Ovary (tissue), 9 donors: ENCODE measurements around the gene NAGLU. TPM values are rescaled to one million over a fixed set of nuclear protein-coding genes. Genes with fewer than 3 reads are reported as not detected.
A peak's percentile ranks its signal among the peaks of the same experiment; 100 is the strongest.

ENCODE experiments used
- DNase-seq, 5 donors: peaks; one replicate each; pipeline ENCODE4 v3.0.0-alpha.2; 2019 to 2020
- H3K27ac ChIP-seq, 2 donors: fragments of 200-600 bp; one replicate each; pipeline versions ENCODE4 v1.5.1 to v1.8.0; 2019 to 2022
- H3K27me3 ChIP-seq: fragments of 200-600 bp; one replicate; pipeline ENCODE4 v1.8.0; 2022
- H3K36me3 ChIP-seq: fragments of 200-600 bp; sonication (generic); one replicate; pipeline ENCODE4 v1.5.1; 2019
- H3K4me1 ChIP-seq: one replicate; pipeline ENCODE4 v1.8.1; 2013; ENCODE audit warnings: mild to moderate bottlenecking, moderate library complexity; ENCODE audit not compliant: insufficient read depth
- H3K4me3 ChIP-seq: fragments of 200-600 bp; sonication (generic); one replicate; pipeline ENCODE4 v1.5.1; 2017
- H3K9me3 ChIP-seq, 2 donors: fragments of 200-600 bp in 1 of 2; sonication (generic) in 1 of 2; one replicate each; pipeline versions ENCODE4 v1.5.1 to v1.8.1; 2013 to 2019; ENCODE audit warnings: mild to moderate bottlenecking in 1 of 2, moderate library complexity in 1 of 2
- EP300 ChIP-seq: sonication (generic); formaldehyde crosslinking; IDR thresholded peaks from one replicate; pipeline ENCODE4 v1.6.1; 2017; ENCODE audit warnings: antibody characterized with exemption
- POLR2A ChIP-seq: fragments of 450-650 bp; IDR thresholded peaks from one replicate; pipeline ENCODE4 v1.6.1; 2017; ENCODE audit warnings: antibody characterized with exemption, mild to moderate bottlenecking, moderate library complexity
- WGBS, 3 donors: extraction: QIAGEN DNeasy Blood & Tissue Kit in 1 of 3; methylation state at CpG; one replicate each; pipeline versions ENCODE4 v1.1.5 to v1.1.7; 2013 to 2017; 5-methylcytosine and 5-hydroxymethylcytosine counted together
- intact Hi-C, 4 donors: fragments of 100-400 bp; cut with DNase I; formaldehyde crosslinking; loops; one replicate each; pipeline versions ENCODE4 v1.11.0 to v1.15.1; 2022 to 2023
- microRNA-seq, 3 donors: library from miRNA; unstranded; fragments of <30 nt; microRNA quantifications; one replicate each; pipeline versions ENCODE4 to v1.2.0, GENCODE V29; 2019 to 2020
- polyA plus RNA-seq, 2 donors: library from polyadenylated mRNA; stranded (reverse); fragments of 200-250 nt in 1 of 2; fragments of 350-450 nt in 1 of 2; fragmentation: Illumina TruSeq in 1 of 2; extraction: RNeasy Lipid Tissue Mini Kit (QIAGEN cat#74804) in 1 of 2; gene quantifications; one replicate each; pipeline ENCODE4 v1.2.3, GENCODE V29; 2013 to 2014
- small RNA-seq: library from RNA; depleted of rRNA; stranded (forward); fragments of <200 nt; gene quantifications from one replicate; pipeline ENCODE3, GENCODE V24; 2016
- total RNA-seq, 7 donors: library from RNA; depleted of rRNA in 2 of 7; stranded (reverse); fragments of >200 nt in 2 of 7; fragmentation: NEBNext Ultra II Directional in 3 of 7; extraction: Animal tissue kit (Norgen Biotek cat#: 25700) in 3 of 7; gene quantifications; one replicate each; pipeline versions ENCODE4 v1.1.0 to v1.2.4, GENCODE V29; 2016 to 2023
- TF ChIP-seq, protein P1 (sequence below), 3 donors: fragments of 450-650 bp in 2 of 3; fragments of 200-600 bp in 1 of 3; IDR thresholded peaks; one replicate each; pipeline versions ENCODE4 v1.5.1 to v1.8.0; 2016 to 2022; ENCODE audit warnings: antibody characterized with exemption in 3 of 3, mild to moderate bottlenecking in 1 of 3
- donor health status: DM: no; HTN: no; CAD: no; lungs with moderate emphysema.
- donor health status: DM: no; HTN: no; CAD: no.
- donor health status: Bipolar disorder and iron deficiency.
- donor health status: DM: yes; HTN: yes; CAD: no.
- donor health status: DM: no; HTN: no; CAD: no.
- donor health status: DM: yes; HTN: yes; CAD: no.

The NAGLU gene
- total and polyA plus RNA-seq, 9 donors, result 9.7 to 49.6 (median 40.0) TPM

DNA sequence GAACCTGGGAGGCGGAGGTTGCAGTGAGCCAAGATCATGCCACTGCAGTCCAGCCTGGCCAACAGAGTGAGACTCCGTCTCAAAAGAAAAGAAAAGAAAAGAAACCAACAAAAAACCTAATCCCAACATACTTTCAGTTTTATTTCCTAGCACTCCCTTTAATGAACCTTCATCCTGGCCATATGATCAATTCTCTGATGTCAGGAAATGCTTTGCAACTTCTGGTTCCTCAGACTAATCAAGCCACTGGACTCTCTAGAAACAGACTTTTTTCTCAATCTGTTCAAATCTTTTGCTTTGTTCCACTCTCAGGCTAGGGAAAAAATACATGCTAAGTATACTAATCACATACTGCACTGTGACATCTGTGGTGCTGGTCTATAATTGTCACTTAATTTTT, 54.8 kb downstream of the NAGLU start:
- Histone ChIP-seq H3K9me3 (no peaks in the 10 kb centered on the region), H3K27ac (no peak overlapping the region), H3K4me1 (peaks cover 2% of the 10 kb centered on the region), H3K4me3 (no peak overlapping the region), H3K27me3 (no peaks in the 10 kb centered on the region), H3K36me3 (no peaks in the 10 kb centered on the region)
- WGBS, 3 donors, result 92 to 96% (median 93%) methylated on average over 2 of the region's 2 CpGs
- no peak for DNase-seq
- TF ChIP-seq, protein P1, sequence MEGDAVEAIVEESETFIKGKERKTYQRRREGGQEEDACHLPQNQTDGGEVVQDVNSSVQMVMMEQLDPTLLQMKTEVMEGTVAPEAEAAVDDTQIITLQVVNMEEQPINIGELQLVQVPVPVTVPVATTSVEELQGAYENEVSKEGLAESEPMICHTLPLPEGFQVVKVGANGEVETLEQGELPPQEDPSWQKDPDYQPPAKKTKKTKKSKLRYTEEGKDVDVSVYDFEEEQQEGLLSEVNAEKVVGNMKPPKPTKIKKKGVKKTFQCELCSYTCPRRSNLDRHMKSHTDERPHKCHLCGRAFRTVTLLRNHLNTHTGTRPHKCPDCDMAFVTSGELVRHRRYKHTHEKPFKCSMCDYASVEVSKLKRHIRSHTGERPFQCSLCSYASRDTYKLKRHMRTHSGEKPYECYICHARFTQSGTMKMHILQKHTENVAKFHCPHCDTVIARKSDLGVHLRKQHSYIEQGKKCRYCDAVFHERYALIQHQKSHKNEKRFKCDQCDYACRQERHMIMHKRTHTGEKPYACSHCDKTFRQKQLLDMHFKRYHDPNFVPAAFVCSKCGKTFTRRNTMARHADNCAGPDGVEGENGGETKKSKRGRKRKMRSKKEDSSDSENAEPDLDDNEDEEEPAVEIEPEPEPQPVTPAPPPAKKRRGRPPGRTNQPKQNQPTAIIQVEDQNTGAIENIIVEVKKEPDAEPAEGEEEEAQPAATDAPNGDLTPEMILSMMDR (IDR thresholded peaks at IDR 0.05), result no peak
- TF ChIP-seq POLR2A (no peak), EP300 (no peak)
- intact Hi-C loops, result no loop called here

GRCh38 chr17:42591411-42591810, 55.4 kb downstream of the NAGLU start:
- WGBS, 3 donors, result 86 to 94% (median 89%) methylated on average over 9 of the region's 9 CpGs
- H3K4me1 ChIP-seq, result peaks cover 2% of the 10 kb centered on the region
- H3K4me3 ChIP-seq, result no peak overlapping the region
- H3K27ac ChIP-seq, result no peak overlapping the region
- no peaks in the 10 kb centered on the region for H3K36me3 ChIP-seq
- H3K27me3 ChIP-seq, result no peaks in the 10 kb centered on the region
- DNase-seq, result peak in 1 of 5 donors; percentile 21
- H3K9me3 ChIP-seq, result no peaks in the 10 kb centered on the region
- intact Hi-C loops, result no loop called here
- no peak for TF ChIP-seq EP300
- no peak for TF ChIP-seq POLR2A
- TF ChIP-seq, protein P1 (IDR thresholded peaks at IDR 0.05), result no peak

Small RNAs within 50 kb of the gene (microRNA-seq; reads per million reads assigned to microRNA genes)
- gene MIR5010 (1.9 to 7.2 (median 2.0) reads per million in 3 donors), gene MIR548AT (0.36 to 1.3 (median 1.1) reads per million in 3 donors)

Small RNAs within 50 kb of the gene (small RNA-seq; reads per million reads assigned to genes)
- gene MIR548AT, result not detected

Other genes starting within 250 kb of the NAGLU start
- 10 to 100 TPM; 43.1 to 82.8 (median 51.6) TPM for gene STAT5A, start 247.7 kb upstream of the NAGLU start, total RNA-seq
- 10 to 100 TPM; 19.5 to 22.2 TPM for gene STAT5A, start 247.7 kb upstream of the NAGLU start, polyA plus RNA-seq
- 100 to 1,000 TPM; 118 to 301 (median 207) TPM for gene STAT3, start 147.8 kb upstream of the NAGLU start, total RNA-seq
- gene STAT3, start 147.8 kb upstream of the NAGLU start, polyA plus RNA-seq, result 100 to 1,000 TPM in 1 of 2 donors, 10 to 100 TPM in 1; 58.3 to 129 TPM
- 100 to 1,000 TPM; 122 to 407 (median 281) TPM for gene CAVIN1, start 113.0 kb upstream of the NAGLU start, total RNA-seq
- 100 to 1,000 TPM; 226 to 253 TPM for gene CAVIN1, start 113.0 kb upstream of the NAGLU start, polyA plus RNA-seq
- 10 to 100 TPM; 47.6 to 94.1 (median 74.1) TPM for gene ATP6V0A1, start 77.4 kb upstream of the NAGLU start, total RNA-seq
- 100 to 1,000 TPM in 1 of 2 donors, 10 to 100 TPM in 1; 36.3 to 118 TPM for gene ATP6V0A1, start 77.4 kb upstream of the NAGLU start, polyA plus RNA-seq
- 10 to 100 TPM in 1 of 7 donors, 1 to 10 TPM in 6; 4.3 to 16.7 (median 6.5) TPM for gene HSD17B1, start 16.7 kb downstream of the NAGLU start, total RNA-seq
- gene HSD17B1, start 16.7 kb downstream of the NAGLU start, polyA plus RNA-seq, result 10 to 100 TPM in 1 of 2 donors, 1 to 10 TPM in 1; 2.1 to 18.1 TPM
- gene COASY, start 25.9 kb downstream of the NAGLU start, total RNA-seq, result 10 to 100 TPM; 13.8 to 51.2 (median 41.0) TPM
- 10 to 100 TPM; 22.6 to 37.6 TPM for gene COASY, start 25.9 kb downstream of the NAGLU start, polyA plus RNA-seq
- gene MLX, start 30.9 kb downstream of the NAGLU start, total RNA-seq, result 10 to 100 TPM; 16.5 to 37.0 (median 24.4) TPM
- 10 to 100 TPM; 24.3 to 50.8 TPM for gene MLX, start 30.9 kb downstream of the NAGLU start, polyA plus RNA-seq
- 1 to 10 TPM; 1.4 to 5.3 (median 3.8) TPM for gene PSMC3IP, start 41.5 kb downstream of the NAGLU start, total RNA-seq
- gene PSMC3IP, start 41.5 kb downstream of the NAGLU start, polyA plus RNA-seq, result 1 to 10 TPM; 7.2 to 7.5 TPM
- gene RETREG3, start 73.1 kb downstream of the NAGLU start, total RNA-seq, result 10 to 100 TPM; 39.3 to 63.0 (median 46.4) TPM
- 10 to 100 TPM; 25.8 to 37.3 TPM for gene RETREG3, start 73.1 kb downstream of the NAGLU start, polyA plus RNA-seq
- gene TUBG1, start 73.4 kb downstream of the NAGLU start, total RNA-seq, result 10 to 100 TPM; 12.8 to 41.2 (median 25.6) TPM
- gene TUBG1, start 73.4 kb downstream of the NAGLU start, polyA plus RNA-seq, result 10 to 100 TPM; 11.3 to 14.3 TPM
- 10 to 100 TPM; 19.4 to 30.0 (median 23.2) TPM for gene TUBG2, start 123.0 kb downstream of the NAGLU start, total RNA-seq
- 10 to 100 TPM; 20.9 to 21.5 TPM for gene TUBG2, start 123.0 kb downstream of the NAGLU start, polyA plus RNA-seq
- gene PLEKHH3, start 140.8 kb downstream of the NAGLU start, total RNA-seq, result 10 to 100 TPM; 23.6 to 81.6 (median 58.4) TPM
- gene PLEKHH3, start 140.8 kb downstream of the NAGLU start, polyA plus RNA-seq, result 10 to 100 TPM in 1 of 2 donors, 1 to 10 TPM in 1; 2.1 to 30.9 TPM
- gene CCR10, start 145.6 kb downstream of the NAGLU start, total RNA-seq, result 1 to 10 TPM; 1.5 to 6.8 (median 3.7) TPM
- 1 to 10 TPM in 1 of 2 donors, under 1 TPM in 1; 0.15 to 2.7 TPM for gene CCR10, start 145.6 kb downstream of the NAGLU start, polyA plus RNA-seq
- 10 to 100 TPM in 5 of 7 donors, 1 to 10 TPM in 2; 3.7 to 41.4 (median 15.5) TPM for gene CNTNAP1, start 146.3 kb downstream of the NAGLU start, total RNA-seq
- gene CNTNAP1, start 146.3 kb downstream of the NAGLU start, polyA plus RNA-seq, result 1 to 10 TPM; 7.0 to 7.5 TPM
- gene EZH1, start 208.8 kb downstream of the NAGLU start, total RNA-seq, result 10 to 100 TPM; 32.9 to 83.4 (median 67.8) TPM
- gene EZH1, start 208.8 kb downstream of the NAGLU start, polyA plus RNA-seq, result 10 to 100 TPM; 45.1 to 95.2 TPM
- gene RAMP2, start 225.0 kb downstream of the NAGLU start, total RNA-seq, result 10 to 100 TPM in 6 of 7 donors, 1 to 10 TPM in 1; 4.4 to 53.7 (median 19.6) TPM
- gene RAMP2, start 225.0 kb downstream of the NAGLU start, polyA plus RNA-seq, result 10 to 100 TPM; 39.6 to 98.5 TPM
- gene VPS25, start 237.2 kb downstream of the NAGLU start, total RNA-seq, result 10 to 100 TPM; 33.7 to 49.1 (median 35.8) TPM
- 10 to 100 TPM; 49.0 to 56.5 TPM for gene VPS25, start 237.2 kb downstream of the NAGLU start, polyA plus RNA-seq
- 10 to 100 TPM in 1 of 7 donors, 1 to 10 TPM in 6; 1.5 to 11.9 (median 3.4) TPM for gene WNK4, start 244.4 kb downstream of the NAGLU start, total RNA-seq
- 1 to 10 TPM; 1.1 to 1.5 TPM for gene WNK4, start 244.4 kb downstream of the NAGLU start, polyA plus RNA-seq